ENCODE results near the gene MGST2. TPM values are rescaled to one million over a fixed set of nuclear protein-coding genes. Genes with fewer than 3 reads are reported as not detected.

Gene MGST2
- polyA plus RNA-seq, 3 donors = 41.7 to 221 (median 153) TPM

DNA sequence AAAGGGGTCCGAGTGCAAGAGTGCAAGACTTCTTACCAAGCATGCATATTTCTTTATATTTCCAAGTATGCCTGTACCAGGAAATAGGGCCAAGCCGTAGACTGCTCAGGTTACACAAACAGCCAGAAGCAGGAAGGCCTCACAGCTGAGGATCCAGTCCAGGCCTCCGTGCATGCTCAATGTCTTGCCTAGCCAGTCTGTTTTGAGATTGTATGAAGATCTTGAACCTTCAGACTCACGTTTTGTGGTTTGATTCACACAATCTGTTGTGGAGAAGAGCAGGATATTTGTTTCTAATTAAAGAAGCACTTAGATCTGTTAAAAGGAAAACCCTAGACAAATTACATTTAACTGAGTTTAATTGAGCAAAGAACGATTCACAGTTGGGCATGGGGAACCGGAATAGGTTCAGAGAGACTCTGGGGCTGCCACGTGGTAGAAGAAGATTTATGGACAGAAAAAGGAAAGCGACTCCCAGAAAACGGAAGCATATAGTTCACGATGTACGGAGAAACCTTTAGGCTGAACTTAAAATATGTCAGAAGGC, 1.2 kb downstream of the MGST2 start:
- H3K27ac Mint-ChIP-seq = peak overlapping the region; percentile 92 to 99 (median 95)

DNA sequence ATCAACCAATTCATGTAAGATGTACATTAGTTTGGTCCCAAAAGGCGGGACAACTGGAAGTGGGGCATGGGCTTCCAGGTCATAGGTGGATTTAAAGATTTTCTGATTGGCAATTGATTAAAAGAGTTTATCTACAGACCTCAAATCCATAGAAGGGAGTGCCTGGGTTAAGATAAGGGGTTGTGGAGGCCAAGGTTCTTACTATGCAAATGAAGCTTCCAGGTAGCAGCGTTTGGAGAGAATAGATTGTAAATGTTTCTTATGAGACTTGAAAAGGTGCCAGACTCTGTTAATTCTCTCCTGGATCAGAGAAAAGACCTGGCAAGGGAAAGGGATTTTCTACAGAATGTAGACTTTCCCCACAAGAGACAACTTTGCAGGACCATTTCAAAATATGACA, 2.4 kb downstream of the MGST2 start:
- H3K27ac ChIP-seq (ENCODE audit: low read depth in 1 of 2, low read length in 2 of 2) = no peak overlapping the region
- Mint-ChIP-seq H3K27me3 (ENCODE audit: low read depth in 3 of 3) (peaks cover 0 to 1% (median 0%) of the 10 kb centered on the region in 3 donors), H3K27ac (peak overlapping the region in 2 of 7 donors; percentile 5 to 95), H3K4me3 (peak overlapping the region in 1 of 2 donors; percentile 100), H3K9me3 (no peaks in the 10 kb centered on the region), H3K36me3 (peaks cover 5 to 27% of the 10 kb centered on the region in 2 donors), H3K4me1 (peaks cover 50% of the 10 kb centered on the region)
- intact Hi-C loops (cut with micrococcal nuclease) = loop anchor here in 1 of 2 donors (10.0 kb wide), 1 partner anchor 113 kb away; the partner anchor contains the start of gene SETD7
- no peak overlapping the region for H2AFZ ChIP-seq (ENCODE audit: insufficient read depth, low read depth, low read length, poor library complexity, severe bottlenecking)
- H3K27me3 ChIP-seq (ENCODE audit: control insufficient read depth in 2 of 2, insufficient read depth in 2 of 2, low read length in 2 of 2) = no peaks in the 10 kb centered on the region
- no peak overlapping the region for H3K9ac ChIP-seq (ENCODE audit: insufficient read depth, low read length, poor library complexity, severe bottlenecking)
- H3K9me3 ChIP-seq (replicated peaks in 1 of 2; ENCODE audit: control insufficient read depth in 1 of 2, insufficient read depth in 1 of 2, low read length in 2 of 2) = no peaks in the 10 kb centered on the region
- H4K20me1 ChIP-seq (ENCODE audit: insufficient read depth, low read length) = no peaks in the 10 kb centered on the region
- TF ChIP-seq, protein P1, sequence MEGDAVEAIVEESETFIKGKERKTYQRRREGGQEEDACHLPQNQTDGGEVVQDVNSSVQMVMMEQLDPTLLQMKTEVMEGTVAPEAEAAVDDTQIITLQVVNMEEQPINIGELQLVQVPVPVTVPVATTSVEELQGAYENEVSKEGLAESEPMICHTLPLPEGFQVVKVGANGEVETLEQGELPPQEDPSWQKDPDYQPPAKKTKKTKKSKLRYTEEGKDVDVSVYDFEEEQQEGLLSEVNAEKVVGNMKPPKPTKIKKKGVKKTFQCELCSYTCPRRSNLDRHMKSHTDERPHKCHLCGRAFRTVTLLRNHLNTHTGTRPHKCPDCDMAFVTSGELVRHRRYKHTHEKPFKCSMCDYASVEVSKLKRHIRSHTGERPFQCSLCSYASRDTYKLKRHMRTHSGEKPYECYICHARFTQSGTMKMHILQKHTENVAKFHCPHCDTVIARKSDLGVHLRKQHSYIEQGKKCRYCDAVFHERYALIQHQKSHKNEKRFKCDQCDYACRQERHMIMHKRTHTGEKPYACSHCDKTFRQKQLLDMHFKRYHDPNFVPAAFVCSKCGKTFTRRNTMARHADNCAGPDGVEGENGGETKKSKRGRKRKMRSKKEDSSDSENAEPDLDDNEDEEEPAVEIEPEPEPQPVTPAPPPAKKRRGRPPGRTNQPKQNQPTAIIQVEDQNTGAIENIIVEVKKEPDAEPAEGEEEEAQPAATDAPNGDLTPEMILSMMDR (IDR thresholded peaks at IDR 0.05) = no peak
- no peak overlapping the region for H3K4me3 ChIP-seq (replicated peaks in 1 of 3; ENCODE audit: low read depth in 2 of 3, low read length in 3 of 3)
- no peak for DNase-seq
- peaks cover 89% of the 10 kb centered on the region for H3K79me2 ChIP-seq (ENCODE audit: insufficient read depth, low read length)
- H3K4me2 ChIP-seq (replicated peaks; ENCODE audit: extremely low read depth, low read length, poor library complexity, severe bottlenecking) = no peak overlapping the region
- WGBS (ENCODE audit: insufficient coverage) = no CpG with 5 or more reads among the region's 2 CpGs
- peaks cover 0 to 15% of the 10 kb centered on the region in 2 donors for H3K36me3 ChIP-seq (replicated peaks in 1 of 2; ENCODE audit: control insufficient read depth in 1 of 2, insufficient read depth in 2 of 2, low read length in 2 of 2)
- peaks cover 28 to 38% of the 10 kb centered on the region in 2 donors for H3K4me1 ChIP-seq (ENCODE audit: control insufficient read depth in 1 of 2, insufficient read depth in 2 of 2, low read length in 2 of 2)

More for the DNA sequence above, 1.2 kb downstream of the MGST2 start:
- intact Hi-C loops (cut with micrococcal nuclease) = loop anchor here in 1 of 2 donors (10.0 kb wide), 1 partner anchor 112 kb away; the partner anchor contains the start of gene SETD7
- Histone ChIP-seq H3K4me1 (ENCODE audit: control insufficient read depth in 1 of 2, insufficient read depth in 2 of 2, low read length in 2 of 2) (peaks cover 28 to 38% of the 10 kb centered on the region in 2 donors), H3K27me3 (ENCODE audit: control insufficient read depth in 2 of 2, insufficient read depth in 2 of 2, low read length in 2 of 2) (no peaks in the 10 kb centered on the region), H3K27ac (ENCODE audit: low read depth in 1 of 2, low read length in 2 of 2) (peak overlapping the region; percentile 85 to 93), H3K9ac (ENCODE audit: insufficient read depth, low read length, poor library complexity, severe bottlenecking) (peak overlapping the region; percentile 78), H3K79me2 (ENCODE audit: insufficient read depth, low read length) (peaks cover 77% of the 10 kb centered on the region), H3K4me3 (replicated peaks in 1 of 3; ENCODE audit: low read depth in 2 of 3, low read length in 3 of 3) (peak overlapping the region; percentile 68 to 87 (median 85)), H3K4me2 (replicated peaks; ENCODE audit: extremely low read depth, low read length, poor library complexity, severe bottlenecking) (peak overlapping the region; percentile 91), H2AFZ (ENCODE audit: insufficient read depth, low read depth, low read length, poor library complexity, severe bottlenecking) (peak overlapping the region; percentile 89), H4K20me1 (ENCODE audit: insufficient read depth, low read length) (no peaks in the 10 kb centered on the region), H3K9me3 (replicated peaks in 1 of 2; ENCODE audit: control insufficient read depth in 1 of 2, insufficient read depth in 1 of 2, low read length in 2 of 2) (no peaks in the 10 kb centered on the region), H3K36me3 (replicated peaks in 1 of 2; ENCODE audit: control insufficient read depth in 1 of 2, insufficient read depth in 2 of 2, low read length in 2 of 2) (peaks cover 0 to 2% of the 10 kb centered on the region in 2 donors)
- WGBS (ENCODE audit: insufficient coverage) = 0% methylated on average over 8 of the region's 11 CpGs
- DNase-seq = peak in 2 of 3 donors; percentile 59 to 65
- Mint-ChIP-seq H3K4me3 (peak overlapping the region; percentile 96 to 100), H3K4me1 (peaks cover 49% of the 10 kb centered on the region), H3K9me3 (no peaks in the 10 kb centered on the region), H3K36me3 (peaks cover 2 to 16% of the 10 kb centered on the region in 2 donors), H3K27me3 (ENCODE audit: low read depth in 3 of 3) (peaks cover 0 to 1% (median 0%) of the 10 kb centered on the region in 3 donors)
- TF ChIP-seq, protein P1 (IDR thresholded peaks at IDR 0.05) = no peak

Data from CD14-positive monocyte (primary cell).